Endothelial cell of umbilical vein (primary cell): ENCODE data around the gene KIAA1958.

ENCODE experiments used
- EZH2 ChIP-seq: IDR thresholded peaks from 2 replicates; pipeline ENCODE4 v1.6.1; 2012; ENCODE audit warnings: borderline replicate concordance, low read depth, mild to moderate bottlenecking, moderate library complexity, low read length, inconsistent platforms; ENCODE audit not compliant: severe bottlenecking
- JUN ChIP-seq: IDR thresholded peaks from 2 replicates; pipeline ENCODE4 v1.6.1; 2011; ENCODE audit warnings: borderline replicate concordance, low read depth; ENCODE audit not compliant: insufficient read length, insufficient read depth
- MYC ChIP-seq: IDR thresholded peaks from one replicate; pipeline ENCODE4 v1.6.1; 2011; ENCODE audit warnings: mild to moderate bottlenecking, low read depth, low read length
- POLR2A ChIP-seq: IDR thresholded peaks from 2 replicates; pipeline ENCODE4 v1.6.1; 2012; ENCODE audit warnings: low read depth, mild to moderate bottlenecking, control low read depth, low read length
- POLR2AphosphoS5 ChIP-seq: IDR thresholded peaks from 2 replicates; pipeline ENCODE4 v1.6.1; 2012; ENCODE audit warnings: low read depth, mild to moderate bottlenecking, control low read depth, low read length, moderate library complexity; ENCODE audit not compliant: insufficient read depth
- TF ChIP-seq, protein P1 (sequence below), 2 donors: IDR thresholded peaks; 1 replicate in 1 of 2; 2 replicates in 1 of 2; pipeline ENCODE4 v1.5.1; 2011; ENCODE audit warnings: low read length in 2 of 2, mild to moderate bottlenecking in 2 of 2, moderate library complexity in 2 of 2, control low read depth in 1 of 2, inconsistent platforms in 1 of 2, low read depth in 1 of 2; ENCODE audit not compliant: insufficient read depth in 1 of 2; ENCODE audit errors: extremely low read depth in 1 of 2

DNA sequence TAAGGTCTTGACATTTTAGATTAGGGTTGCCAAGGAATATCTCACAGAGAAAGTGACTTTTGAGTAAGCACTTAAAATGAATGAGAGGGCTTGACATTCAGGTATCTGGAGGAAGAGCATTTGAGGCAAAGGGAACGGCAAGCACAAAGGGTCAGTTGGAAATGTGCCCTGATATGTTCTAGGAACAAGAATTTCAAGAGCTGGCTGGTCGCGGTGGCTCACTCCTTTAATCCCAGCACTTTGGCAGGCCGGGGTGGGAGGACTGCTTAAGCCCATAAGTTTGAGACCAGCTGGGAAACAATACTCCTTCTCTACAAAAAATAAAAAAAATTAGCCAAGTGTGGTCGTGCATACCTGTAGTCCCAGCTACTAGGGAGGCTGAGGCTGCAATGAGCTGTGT lies 16.5 kb downstream of the KIAA1958 start:
- TF ChIP-seq, protein P1, sequence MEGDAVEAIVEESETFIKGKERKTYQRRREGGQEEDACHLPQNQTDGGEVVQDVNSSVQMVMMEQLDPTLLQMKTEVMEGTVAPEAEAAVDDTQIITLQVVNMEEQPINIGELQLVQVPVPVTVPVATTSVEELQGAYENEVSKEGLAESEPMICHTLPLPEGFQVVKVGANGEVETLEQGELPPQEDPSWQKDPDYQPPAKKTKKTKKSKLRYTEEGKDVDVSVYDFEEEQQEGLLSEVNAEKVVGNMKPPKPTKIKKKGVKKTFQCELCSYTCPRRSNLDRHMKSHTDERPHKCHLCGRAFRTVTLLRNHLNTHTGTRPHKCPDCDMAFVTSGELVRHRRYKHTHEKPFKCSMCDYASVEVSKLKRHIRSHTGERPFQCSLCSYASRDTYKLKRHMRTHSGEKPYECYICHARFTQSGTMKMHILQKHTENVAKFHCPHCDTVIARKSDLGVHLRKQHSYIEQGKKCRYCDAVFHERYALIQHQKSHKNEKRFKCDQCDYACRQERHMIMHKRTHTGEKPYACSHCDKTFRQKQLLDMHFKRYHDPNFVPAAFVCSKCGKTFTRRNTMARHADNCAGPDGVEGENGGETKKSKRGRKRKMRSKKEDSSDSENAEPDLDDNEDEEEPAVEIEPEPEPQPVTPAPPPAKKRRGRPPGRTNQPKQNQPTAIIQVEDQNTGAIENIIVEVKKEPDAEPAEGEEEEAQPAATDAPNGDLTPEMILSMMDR (IDR thresholded peaks at IDR 0.05; ENCODE audit: extremely low read depth in 1 of 2, insufficient read depth in 1 of 2, low read depth in 1 of 2, low read length in 2 of 2) = no peak
- no peak for TF ChIP-seq POLR2A
- no peak for TF ChIP-seq EZH2
- TF ChIP-seq JUN = no peak
- no peak for TF ChIP-seq POLR2AphosphoS5
- TF ChIP-seq MYC = no peak
